MM.1S (cell line): Measurements from ENCODE around the gene TULP1.
"Not testable (repeated sequence)": the region's sequence is repeated elsewhere in the genome, so short reads cannot be mapped to it uniquely, and the experiment has no call there.

ENCODE experiments used
- DNase-seq: peaks from one replicate; pipeline ENCODE4 v3.0.0-alpha.2; 2015
- H2AFZ ChIP-seq: fragments of 300-600 bp; sonication (generic); 2 replicates; pipeline ENCODE4 v1.6.0; 2016; ENCODE audit warnings: antibody characterized with exemption, low read length
- H3F3A ChIP-seq: fragments of 300-600 bp; sonication (generic); 2 replicates; pipeline ENCODE4 v1.6.1; 2016; ENCODE audit warnings: mild to moderate bottlenecking, antibody characterized with exemption, low read length, moderate library complexity, mixed read lengths; ENCODE audit not compliant: insufficient read depth
- H3K27ac ChIP-seq: fragments of 300-600 bp; sonication (generic); 2 replicates; pipeline ENCODE4 v1.5.1; 2016; ENCODE audit warnings: mild to moderate bottlenecking, low read length
- H3K27me3 ChIP-seq: fragments of 300-600 bp; sonication (generic); replicated peaks from 2 replicates; pipeline ENCODE4 v1.6.0; 2016; ENCODE audit warnings: low read length; ENCODE audit not compliant: insufficient read depth
- H3K36me3 ChIP-seq: fragments of 300-600 bp; sonication (generic); replicated peaks from 2 replicates; pipeline ENCODE4 v1.6.1; 2016; ENCODE audit warnings: mild to moderate bottlenecking, low read length, mixed read lengths; ENCODE audit not compliant: insufficient read depth
- H3K4me1 ChIP-seq: fragments of 300-600 bp; sonication (generic); 2 replicates; pipeline ENCODE4 v1.6.1; 2016; ENCODE audit warnings: low read length, mixed read lengths
- H3K4me2 ChIP-seq: fragments of 300-600 bp; sonication (generic); 2 replicates; pipeline ENCODE4 v1.6.0; 2016; ENCODE audit warnings: low read depth, low read length
- H3K4me3 ChIP-seq: fragments of 300-600 bp; sonication (generic); 2 replicates; pipeline ENCODE4 v1.5.1; 2016; ENCODE audit warnings: low read length, mixed read lengths
- H3K79me2 ChIP-seq: fragments of 300-600 bp; sonication (generic); 2 replicates; pipeline ENCODE4 v1.6.1; 2016; ENCODE audit warnings: mixed run types, low read length, mixed read lengths
- H3K9ac ChIP-seq: fragments of 300-600 bp; sonication (generic); 2 replicates; pipeline ENCODE4 v1.6.1; 2016; ENCODE audit warnings: low read length, mixed read lengths
- H3K9me2 ChIP-seq: fragments of 300-600 bp; sonication (generic); replicated peaks from 2 replicates; pipeline ENCODE4 v1.6.1; 2016; ENCODE audit warnings: mild to moderate bottlenecking, low read length, mixed read lengths; ENCODE audit not compliant: insufficient read depth
- H3K9me3 ChIP-seq: fragments of 300-600 bp; sonication (generic); replicated peaks from 2 replicates; pipeline ENCODE4 v1.6.1; 2016; ENCODE audit warnings: mild to moderate bottlenecking, low read length, mixed read lengths; ENCODE audit not compliant: insufficient read depth
- H4K20me1 ChIP-seq: fragments of 300-600 bp; sonication (generic); 2 replicates; pipeline ENCODE4 v1.6.1; 2016; ENCODE audit warnings: mild to moderate bottlenecking, low read length, moderate library complexity, mixed read lengths; ENCODE audit not compliant: insufficient read depth
- CTCF ChIP-seq: fragments of 300-600 bp; sonication (generic); IDR thresholded peaks from 2 replicates; pipeline ENCODE4 v1.5.1; 2016; ENCODE audit warnings: antibody characterized with exemption, low read length, mixed read lengths
- EZH2 ChIP-seq: fragments of 300-600 bp; sonication (generic); optimal IDR thresholded peaks from 2 replicates; pipeline ENCODE3; 2017; ENCODE audit warnings: low read depth, mild to moderate bottlenecking, antibody characterized with exemption, low read length, mixed read lengths
- EZH2phosphoT487 ChIP-seq: fragments of 300-600 bp; sonication (generic); IDR thresholded peaks from 2 replicates; pipeline ENCODE4 v1.6.1; 2018; ENCODE audit warnings: antibody characterized with exemption, low read length

The TULP1 gene

GRCh38 chr6:35519313-35520015 lies 6.8 kb upstream of the TULP1 start:
- H3K9me3 ChIP-seq = no peaks in the 10 kb centered on the region
- H3F3A ChIP-seq = no peaks in the 10 kb centered on the region
- H3K9me2 ChIP-seq = no peaks in the 10 kb centered on the region
- H3K9ac ChIP-seq = no peak overlapping the region
- H3K27ac ChIP-seq = no peak overlapping the region
- no peak overlapping the region for H2AFZ ChIP-seq
- no peaks in the 10 kb centered on the region for H4K20me1 ChIP-seq
- no peak for DNase-seq
- H3K4me2 ChIP-seq = no peak overlapping the region
- no peaks in the 10 kb centered on the region for H3K79me2 ChIP-seq
- TF ChIP-seq EZH2phosphoT487 (no peak), CTCF (no peak), EZH2 (no peak)
- no peak overlapping the region for H3K4me3 ChIP-seq
- no peaks in the 10 kb centered on the region for H3K36me3 ChIP-seq
- H3K4me1 ChIP-seq = no peaks in the 10 kb centered on the region
- no peaks in the 10 kb centered on the region for H3K27me3 ChIP-seq

GRCh38 chr6:35518566-35519312 lies 6.0 kb upstream of the TULP1 start:
- Histone ChIP-seq H3F3A (no peaks in the 10 kb centered on the region), H3K4me3 (no peak overlapping the region), H3K9me2 (no peaks in the 10 kb centered on the region), H3K9ac (no peak overlapping the region), H3K36me3 (no peaks in the 10 kb centered on the region), H3K27me3 (no peaks in the 10 kb centered on the region), H3K27ac (no peak overlapping the region), H3K9me3 (no peaks in the 10 kb centered on the region), H3K4me1 (no peaks in the 10 kb centered on the region), H3K79me2 (no peaks in the 10 kb centered on the region), H4K20me1 (no peaks in the 10 kb centered on the region), H3K4me2 (no peak overlapping the region), H2AFZ (no peak overlapping the region)
- no peak for DNase-seq
- TF ChIP-seq EZH2 = no peak
- TF ChIP-seq EZH2phosphoT487 = no peak
- TF ChIP-seq CTCF = no peak

GRCh38 chr6:35517978-35518377 lies 5.3 kb upstream of the TULP1 start:
- H3K27ac ChIP-seq = not testable (repeated sequence)

GRCh38 chr6:35516712-35517111 lies 4.0 kb upstream of the TULP1 start:
- Histone ChIP-seq H3K9me3 (no peaks in the 10 kb centered on the region), H4K20me1 (no peaks in the 10 kb centered on the region), H3K4me1 (no peaks in the 10 kb centered on the region), H3K4me3 (no peak overlapping the region), H3K79me2 (no peaks in the 10 kb centered on the region), H3K27ac (no peak overlapping the region), H3K9ac (no peak overlapping the region), H3K36me3 (no peaks in the 10 kb centered on the region), H3F3A (no peaks in the 10 kb centered on the region), H3K4me2 (no peak overlapping the region), H2AFZ (no peak overlapping the region), H3K27me3 (no peaks in the 10 kb centered on the region), H3K9me2 (no peaks in the 10 kb centered on the region)
- DNase-seq = no peak
- TF ChIP-seq CTCF = no peak

More at GRCh38 chr6:35517978-35518377, 5.3 kb upstream of the TULP1 start:
- H3K4me3 ChIP-seq, H3K79me2 ChIP-seq, H2AFZ ChIP-seq, H3K4me2 ChIP-seq, H3K9ac ChIP-seq, H3K36me3 ChIP-seq, DNase-seq, H3K27me3 ChIP-seq, H3K9me3 ChIP-seq, H3F3A ChIP-seq, H3K4me1 ChIP-seq, H3K9me2 ChIP-seq, H4K20me1 ChIP-seq: not testable (repeated sequence)

GRCh38 chr6:35515939-35516338 lies 3.2 kb upstream of the TULP1 start:
- not testable (repeated sequence) for H3K4me1 ChIP-seq, H3K79me2 ChIP-seq, H3K36me3 ChIP-seq, H3K4me2 ChIP-seq, DNase-seq, H3K9ac ChIP-seq, H2AFZ ChIP-seq, H3K9me3 ChIP-seq, H3K9me2 ChIP-seq, H3F3A ChIP-seq, H3K4me3 ChIP-seq, H3K27me3 ChIP-seq, H3K27ac ChIP-seq, H4K20me1 ChIP-seq
